Activated T-cell treated with anti-CD3 and anti-CD28 coated beads, Interleukin-2, amount 50 U/mL, for 1 hour (primary cell): ENCODE results near the gene HOGA1.
A peak's percentile ranks its signal among the peaks of the same experiment; 100 is the strongest.
"Not testable (repeated sequence)": the region's sequence is repeated elsewhere in the genome, so short reads cannot be mapped to it uniquely, and the experiment has no call there.

ENCODE experiments used
- DNase-seq: peaks from one replicate; pipeline ENCODE4 v3.0.0-alpha.2; 2020

Gene HOGA1

GRCh38 chr10:97584060-97584797 lies at the start of gene HOGA1:
Gene HOGA1, plus strand, starts transcription at chr10:97584389. Its CDS starts 315 bp downstream, at chr10:97584704.
- no peak for DNase-seq

- no peak for DNase-seq
These were observed 49.3 kb upstream of the HOGA1 start for GRCh38 chr10:97534746-97535367.

- DNase-seq = no peak
These were observed 46.9 kb upstream of the HOGA1 start for GRCh38 chr10:97537186-97537869.

- no peak for DNase-seq
These were observed 45.8 kb upstream of the HOGA1 start for GRCh38 chr10:97538411-97538810.

GRCh38 chr10:97538839-97539238 lies 45.4 kb upstream of the HOGA1 start:
- no peak for DNase-seq

GRCh38 chr10:97539523-97540200 lies 44.5 kb upstream of the HOGA1 start:
- DNase-seq = no peak

GRCh38 chr10:97540669-97541500 lies 43.3 kb upstream of the HOGA1 start:
- DNase-seq = no peak

- DNase-seq = no peak
These were observed 41.8 kb upstream of the HOGA1 start for GRCh38 chr10:97542169-97543024.

GRCh38 chr10:97543025-97543546 lies 41.1 kb upstream of the HOGA1 start:
- DNase-seq = no peak

GRCh38 chr10:97546456-97547270 lies 37.5 kb upstream of the HOGA1 start:
- no peak for DNase-seq

GRCh38 chr10:97547271-97547600 lies 37.0 kb upstream of the HOGA1 start:
- DNase-seq = no peak

- DNase-seq = no peak
These were observed 36.2 kb upstream of the HOGA1 start for GRCh38 chr10:97547962-97548361.

- no peak for DNase-seq
These were observed 35.2 kb upstream of the HOGA1 start for GRCh38 chr10:97548828-97549455.

GRCh38 chr10:97549587-97550322 lies 34.4 kb upstream of the HOGA1 start:
- no peak for DNase-seq

- no peak for DNase-seq
These were observed 33.6 kb upstream of the HOGA1 start for GRCh38 chr10:97550336-97551149.

GRCh38 chr10:97551271-97551670 lies 32.9 kb upstream of the HOGA1 start:
- DNase-seq = no peak

GRCh38 chr10:97553575-97554031 lies 30.6 kb upstream of the HOGA1 start:
- peak; percentile 65 for DNase-seq

- DNase-seq = not testable (repeated sequence)
These were observed 29.9 kb upstream of the HOGA1 start for GRCh38 chr10:97554336-97554735.
